NCI-H1105 treated with DMSO at 0.1 percent for 48 hours (cell line): ENCODE data around the gene ADD2.
"Not testable (repeated sequence)": the region's sequence is repeated elsewhere in the genome, so short reads cannot be mapped to it uniquely, and the experiment has no call there.

Experiments used
- DNase-seq: peaks from one replicate; lab custom pipeline; 2025; lab: John Stamatoyannopoulos, UW

Gene ADD2

DNA sequence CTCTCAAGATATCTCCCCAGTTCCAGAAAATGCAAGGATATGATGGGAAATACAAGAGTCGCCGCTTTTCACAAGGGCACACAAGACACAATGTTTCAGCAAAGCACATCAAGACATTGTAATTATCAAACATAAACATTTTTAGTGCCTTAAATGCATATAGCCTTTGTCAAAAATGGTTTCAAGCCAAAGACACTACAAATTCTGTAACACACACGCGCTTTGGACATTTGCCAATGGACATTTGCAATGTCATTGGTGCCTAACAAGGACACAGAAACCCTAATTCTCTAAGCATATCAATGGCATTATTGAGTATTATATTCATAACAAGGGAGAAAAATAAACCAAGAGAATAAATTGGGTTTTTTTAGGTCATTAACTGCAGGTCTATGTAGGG lies 16.1 kb downstream of the ADD2 start:
- DNase-seq, result no peak

DNA sequence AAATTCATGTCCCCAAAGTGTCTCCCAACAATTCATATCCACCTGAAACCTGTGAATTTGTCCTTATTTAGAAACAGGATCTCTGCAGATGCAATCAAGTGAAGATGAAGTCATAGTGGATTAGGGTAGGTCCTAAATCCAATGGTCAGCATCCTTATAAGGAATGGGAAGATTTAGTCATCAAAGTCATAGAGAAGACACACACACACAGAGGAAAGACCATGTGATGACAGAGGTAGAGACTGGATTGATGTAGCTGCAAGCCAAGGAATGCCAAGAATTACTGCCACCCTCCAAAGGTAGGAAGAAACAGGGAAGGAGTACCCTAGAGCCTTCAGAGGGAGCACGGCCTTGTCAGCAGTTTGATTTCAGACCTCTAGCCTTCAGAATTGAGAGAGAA lies 17.7 kb downstream of the ADD2 start:
- DNase-seq, result no peak

DNA sequence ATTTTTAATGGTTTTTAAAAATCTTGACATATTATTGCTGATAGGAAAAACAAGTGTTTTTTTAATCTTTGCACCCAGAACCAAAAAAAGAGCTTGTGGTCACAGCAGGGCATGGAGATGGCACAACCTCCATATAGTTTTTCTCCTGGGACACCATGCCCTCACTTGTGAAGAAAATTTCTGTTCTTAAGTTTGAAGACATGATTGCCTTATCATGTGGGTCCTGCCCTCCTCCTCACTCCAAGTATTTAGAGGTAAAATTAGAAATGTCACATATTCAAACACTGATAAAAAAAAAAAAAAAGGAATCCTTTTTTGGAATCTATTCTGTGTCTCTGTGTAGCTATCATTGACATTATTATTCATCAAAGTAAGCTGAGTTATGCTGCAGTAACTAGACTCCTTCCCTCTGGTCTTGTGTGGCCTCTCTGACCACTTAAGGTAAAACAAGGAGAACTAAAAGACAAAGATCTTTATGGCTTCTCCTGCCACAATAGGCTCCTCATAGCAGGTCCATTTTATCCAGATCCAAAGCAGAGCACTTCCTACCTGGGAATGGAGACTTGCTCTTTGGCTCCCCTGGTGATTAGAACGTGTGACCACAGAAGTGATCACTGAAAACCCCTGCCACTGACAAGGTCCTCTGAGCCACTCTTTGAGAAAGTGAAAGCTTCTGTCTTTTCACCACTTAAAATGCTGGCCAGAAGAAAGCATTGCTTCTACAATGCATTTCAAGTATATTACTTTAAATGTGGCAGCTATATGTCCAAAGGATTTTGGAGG lies 19.8 kb downstream of the ADD2 start:
- DNase-seq, result no peak

DNA sequence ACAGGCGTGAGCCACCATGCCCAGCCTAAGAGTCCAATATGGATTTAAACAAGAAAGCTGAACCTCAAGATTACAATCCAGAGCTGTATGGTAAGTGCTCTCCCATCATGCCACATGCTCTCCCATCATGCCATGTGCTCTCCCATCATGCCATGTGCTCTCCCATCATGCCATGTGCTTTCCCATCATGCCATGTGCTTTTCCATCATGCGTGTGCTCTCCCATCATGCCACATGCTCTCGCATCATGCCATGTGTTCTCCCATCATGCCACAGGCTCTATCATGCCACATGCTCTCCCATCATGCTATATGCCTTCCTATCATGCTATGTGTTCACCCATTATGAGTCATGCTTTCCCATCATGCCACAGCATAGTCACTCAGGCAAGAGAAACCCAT lies 20.7 kb downstream of the ADD2 start:
- no peak for DNase-seq

DNA sequence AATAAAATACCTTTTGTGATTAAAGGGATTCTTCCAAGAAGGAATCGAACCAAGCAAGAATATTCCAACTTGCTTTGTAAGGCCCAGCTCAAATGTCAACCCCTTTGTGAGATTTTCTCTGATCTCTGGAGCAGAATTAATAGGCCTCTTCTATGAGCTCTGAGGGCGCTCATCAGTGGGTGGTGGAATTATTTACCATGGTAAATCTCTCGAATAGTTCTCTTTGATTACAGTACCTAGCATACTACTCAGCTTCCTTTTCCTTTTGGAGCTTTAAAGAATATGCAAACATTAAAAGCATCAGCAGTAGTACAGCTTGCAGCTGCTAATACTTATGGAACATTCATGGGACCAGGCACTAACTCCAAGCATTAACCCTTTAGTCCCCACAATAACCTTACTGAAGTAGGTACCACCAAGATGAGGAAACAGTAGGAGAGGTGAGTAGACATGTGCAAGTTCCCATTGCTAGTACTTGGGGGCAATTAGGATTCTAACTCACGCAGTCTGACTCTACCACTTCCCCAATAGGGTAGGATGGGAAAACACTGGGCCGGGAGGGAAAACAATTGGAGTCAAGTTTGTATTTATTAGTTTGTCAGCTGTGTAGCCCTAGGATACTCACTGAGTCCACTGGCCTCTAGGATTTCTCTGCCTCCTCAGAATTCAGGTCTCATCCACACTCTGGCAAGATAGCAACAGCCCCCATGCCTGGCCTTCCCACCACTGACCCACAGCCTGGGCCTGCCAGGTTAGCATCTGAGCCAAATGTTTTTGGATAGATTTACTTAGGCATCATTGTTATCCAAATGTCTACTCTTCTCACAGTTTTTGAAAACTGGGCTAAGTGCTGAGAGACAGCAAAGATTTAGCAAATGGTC lies 21.7 kb downstream of the ADD2 start:
- DNase-seq, result no peak

DNA sequence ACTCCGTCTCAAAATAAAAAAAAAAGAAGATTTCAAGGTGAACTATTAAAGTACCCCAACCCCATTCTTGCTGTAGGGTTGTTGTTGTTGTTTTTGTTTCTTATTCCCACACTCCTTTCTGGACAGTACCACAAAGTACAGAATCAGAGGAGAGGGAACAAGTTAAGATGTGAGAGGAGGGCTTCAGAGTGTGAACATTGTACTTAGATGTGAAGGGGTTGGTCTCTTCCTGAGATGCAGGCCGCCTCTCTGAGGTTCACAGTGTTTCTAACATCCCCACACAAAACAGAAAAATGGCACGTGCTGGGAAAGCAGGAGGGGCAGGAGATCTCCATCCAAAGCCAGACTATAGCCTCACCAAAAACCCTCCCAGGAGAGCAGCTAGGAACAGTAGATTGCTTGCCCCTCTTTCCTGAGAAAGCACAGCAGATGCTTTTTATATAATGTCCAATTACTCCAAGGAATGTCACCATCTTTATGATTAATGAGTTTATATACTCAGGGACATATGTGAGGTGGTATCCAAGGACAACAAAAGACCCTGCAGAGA lies 22.6 kb downstream of the ADD2 start:
- no peak for DNase-seq

DNA sequence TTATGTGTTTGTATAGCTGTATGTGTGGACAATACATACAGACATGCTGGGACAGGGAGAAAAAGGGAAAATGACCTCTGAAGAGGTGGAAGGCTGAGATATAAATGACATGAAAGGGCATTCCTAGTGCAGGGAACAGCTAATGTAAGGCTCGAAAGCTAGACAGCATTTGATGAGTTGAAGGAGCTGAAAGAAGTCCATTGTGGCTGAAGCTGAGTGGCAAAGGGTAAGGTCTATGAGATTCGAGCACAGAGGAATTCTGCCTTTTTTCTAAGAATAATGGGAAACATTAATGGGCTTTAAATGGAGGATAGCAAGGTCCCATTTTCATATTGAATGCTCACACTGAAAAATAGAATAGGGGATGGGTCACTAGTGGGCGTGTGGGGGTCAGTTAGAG lies 23.6 kb downstream of the ADD2 start:
- DNase-seq, result no peak

DNA sequence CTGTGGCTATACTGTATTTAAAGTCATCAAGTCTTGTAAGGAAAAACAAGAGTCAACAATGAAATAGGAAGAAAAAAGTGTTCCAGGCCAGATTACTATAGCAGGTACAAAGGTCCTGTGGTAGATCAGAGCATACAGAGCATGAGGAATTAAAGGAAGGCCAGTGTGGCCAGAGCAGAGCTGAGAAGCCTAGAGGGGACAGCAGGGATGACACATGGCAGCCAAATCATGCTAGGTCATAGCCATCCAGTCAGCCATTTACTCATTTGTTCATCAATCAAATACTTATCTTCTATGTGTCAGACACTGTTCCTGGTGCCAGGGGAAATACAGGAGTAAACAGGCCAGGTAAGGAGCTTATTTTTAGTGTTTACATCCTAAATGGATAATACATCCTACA lies 24.3 kb downstream of the ADD2 start:
- DNase-seq, result no peak

DNA sequence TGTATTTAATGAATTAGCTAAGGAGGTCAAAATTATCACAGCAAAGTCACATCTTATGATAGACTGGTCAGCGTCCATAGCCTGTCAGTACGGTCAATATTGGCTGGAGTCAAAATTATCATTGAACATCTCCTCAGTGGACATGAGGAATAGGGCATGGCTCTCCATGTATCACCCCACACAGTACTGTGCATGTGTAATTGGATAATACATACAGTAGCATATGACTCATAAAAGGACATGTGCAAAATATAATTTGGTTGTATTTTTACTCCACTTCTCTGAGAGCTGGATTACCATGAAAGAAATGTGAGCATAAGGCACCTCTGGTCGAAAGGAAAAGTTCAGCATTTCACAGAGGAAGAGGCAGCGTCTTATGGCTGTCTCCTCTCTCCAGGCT lies 24.9 kb downstream of the ADD2 start:
- no peak for DNase-seq

DNA sequence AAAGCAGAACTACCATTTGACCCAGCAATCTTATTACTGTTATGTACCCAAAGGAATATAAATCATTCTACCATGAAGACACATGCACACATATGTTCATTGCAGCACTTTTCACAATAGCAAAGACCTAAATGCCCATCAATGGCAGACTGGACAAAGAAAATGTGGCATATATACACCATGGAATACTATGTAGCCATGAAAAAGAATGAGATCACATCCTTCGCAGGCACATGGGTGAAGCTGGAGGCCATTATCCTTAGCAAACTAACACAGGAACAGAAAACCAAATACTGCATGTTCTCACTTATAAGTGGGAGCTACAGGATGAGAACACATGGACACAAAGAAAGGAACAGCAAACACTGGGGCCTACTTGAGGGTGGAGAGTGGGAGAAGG lies 28.5 kb downstream of the ADD2 start:
- DNase-seq, result not testable (repeated sequence)

DNA sequence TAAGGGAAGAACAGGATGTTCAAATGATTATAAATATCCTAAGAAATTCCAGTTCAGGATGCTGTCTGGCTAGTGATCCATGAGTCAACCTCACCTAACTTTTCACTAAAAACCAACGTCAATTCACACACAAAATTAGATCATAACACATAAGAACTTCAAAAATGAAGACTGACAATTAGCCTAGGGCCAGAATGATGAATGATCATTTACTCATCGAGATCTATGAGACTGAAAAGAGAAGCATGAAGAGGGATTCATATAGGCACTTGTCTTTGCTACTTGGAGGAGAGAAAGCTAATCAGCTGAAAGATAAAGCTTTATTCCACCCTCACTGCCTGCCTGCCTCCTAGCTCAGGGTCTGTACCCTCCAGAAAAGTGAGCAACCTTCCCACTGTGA lies 29.8 kb downstream of the ADD2 start:
- DNase-seq, result no peak

DNA sequence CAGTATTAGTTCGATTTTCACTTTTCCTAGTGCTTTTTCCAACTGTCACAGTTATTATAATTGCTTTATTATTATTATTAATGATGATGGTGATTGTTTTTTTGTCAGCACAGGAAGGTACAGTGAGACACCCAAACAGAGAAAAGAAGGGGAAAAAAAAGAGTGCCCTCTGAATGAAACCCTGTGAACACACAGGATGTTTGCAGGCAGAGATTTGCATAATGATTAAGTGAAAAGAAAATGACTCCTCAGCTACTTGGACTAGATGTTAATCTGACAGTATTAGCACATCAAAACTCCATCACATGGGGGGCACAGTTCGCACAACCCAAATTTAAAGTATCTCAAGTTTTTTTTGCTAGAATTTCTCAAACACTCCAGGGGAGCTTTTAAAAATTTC lies 32.9 kb downstream of the ADD2 start:
- DNase-seq, result no peak

DNA sequence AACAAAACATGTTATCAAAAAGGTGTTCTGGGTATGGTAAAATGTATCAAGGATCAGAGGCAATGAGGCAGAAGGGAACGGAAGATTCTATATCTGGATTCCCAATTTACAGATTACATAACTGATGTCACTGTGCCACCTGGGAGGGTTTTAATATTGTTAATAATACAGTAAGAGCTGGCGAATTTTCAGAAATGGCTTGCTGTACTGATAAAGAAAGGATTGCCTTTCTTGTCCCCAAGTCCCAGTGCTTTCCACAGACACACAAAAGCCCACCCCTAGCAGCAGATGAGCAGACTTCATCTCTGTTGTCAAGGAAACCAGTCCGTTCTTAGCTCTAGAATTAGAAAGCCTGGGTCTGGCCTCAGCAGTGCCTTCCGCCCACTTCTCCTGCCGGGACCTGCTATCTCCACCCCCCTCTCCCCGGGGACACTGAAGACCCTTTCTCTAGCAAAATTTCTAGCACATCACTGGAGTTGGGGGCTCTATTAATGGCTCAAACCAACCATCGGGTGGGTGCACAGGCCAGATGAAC lies 34.3 kb downstream of the ADD2 start:
- DNase-seq, result no peak

DNA sequence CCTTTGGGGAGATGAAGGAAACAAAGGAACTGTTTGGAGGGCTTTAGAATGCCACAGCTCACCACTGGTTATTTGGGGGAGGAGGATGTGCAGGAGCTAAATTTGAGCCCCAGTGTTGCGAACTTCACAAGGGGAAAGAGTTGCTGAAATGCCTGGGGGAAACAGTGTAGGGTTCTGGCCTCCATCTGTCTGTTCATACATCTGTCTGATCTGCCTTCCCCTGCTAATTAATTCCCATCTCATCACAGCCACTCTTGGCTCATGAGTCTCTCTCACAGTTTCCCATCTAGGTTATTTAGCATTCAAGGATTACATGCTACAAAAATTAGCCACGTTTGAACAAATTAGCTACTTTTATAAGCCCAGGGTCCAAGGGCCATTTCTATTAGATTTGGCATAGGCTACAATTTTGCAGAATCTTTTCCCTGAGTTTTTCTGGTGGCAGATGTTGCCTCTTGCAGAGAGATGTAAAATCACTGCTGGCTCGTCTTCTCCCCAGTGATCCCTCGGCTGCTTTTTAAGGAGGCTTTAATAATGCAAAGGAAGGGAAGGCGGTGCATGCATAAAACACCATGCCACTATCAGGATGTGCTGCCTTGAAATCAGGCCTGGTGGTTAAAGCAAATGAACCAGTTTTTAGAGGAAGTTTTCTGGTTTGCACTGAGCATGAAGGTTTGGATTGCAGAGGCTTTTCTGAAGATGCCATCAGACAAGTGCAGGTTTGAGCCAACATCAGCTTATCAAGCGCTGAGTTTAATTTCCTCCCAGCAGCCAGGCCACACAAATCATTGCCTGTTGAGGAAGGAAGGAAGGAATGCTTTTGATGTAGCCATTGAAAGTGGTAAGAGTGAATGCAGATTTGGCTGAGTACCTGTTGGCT lies 35.0 kb downstream of the ADD2 start:
- no peak for DNase-seq

DNA sequence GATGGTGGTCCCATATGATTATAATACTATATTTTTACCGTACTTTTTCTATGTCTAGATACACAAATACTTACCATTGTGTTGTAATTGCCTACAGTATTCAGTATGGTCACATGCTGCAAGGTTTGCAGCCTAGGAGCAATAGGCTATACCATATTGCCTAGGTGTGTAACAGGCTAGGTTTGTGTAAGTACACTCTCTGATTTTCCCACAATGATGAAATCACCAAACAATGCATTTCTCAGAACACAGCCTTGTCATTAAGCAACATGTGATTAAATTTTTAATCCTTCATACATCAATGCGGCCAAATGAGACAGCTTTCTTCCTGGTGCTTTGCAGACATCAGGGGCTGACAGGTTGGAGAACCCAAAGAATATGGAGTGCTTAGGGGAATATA lies 37.3 kb downstream of the ADD2 start:
- DNase-seq, result no peak

DNA sequence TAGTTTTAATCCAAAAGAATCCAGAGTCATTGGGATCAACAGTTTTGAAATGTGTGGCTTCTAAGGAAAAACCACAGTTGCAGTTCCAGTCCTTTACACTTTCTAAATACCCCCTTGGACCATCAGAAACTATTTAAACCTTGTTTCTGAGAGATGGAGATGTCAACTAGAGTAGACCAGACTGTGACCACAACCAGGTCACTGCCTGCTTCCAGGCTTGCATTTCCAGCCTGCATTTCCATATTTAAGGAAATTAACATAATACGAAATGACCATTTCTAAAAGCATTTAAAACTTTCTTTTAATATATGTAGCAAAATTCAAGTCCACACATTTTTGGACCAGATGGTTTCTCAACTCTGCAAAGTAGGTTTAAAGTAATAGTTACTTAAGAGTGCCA lies 38.4 kb downstream of the ADD2 start:
- DNase-seq, result no peak

DNA sequence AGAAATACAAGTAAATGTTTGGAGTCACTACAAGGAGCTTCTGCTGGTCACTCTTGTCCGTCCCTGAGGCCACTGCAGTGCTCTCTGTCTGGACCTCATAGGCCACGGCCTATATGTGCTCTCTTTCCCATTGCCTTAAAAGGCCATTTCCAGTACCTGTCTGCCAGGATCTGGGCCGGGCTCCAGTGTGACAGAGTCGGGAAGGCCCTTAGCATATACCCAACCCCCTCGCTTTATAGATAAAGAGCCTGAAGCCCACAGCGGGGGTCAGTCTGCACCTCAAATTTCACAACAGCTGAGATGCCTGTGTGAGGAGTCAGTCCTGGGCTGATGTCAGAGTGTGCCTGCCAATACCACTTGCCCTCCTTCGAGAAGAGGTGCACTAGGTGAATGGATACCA lies 39.9 kb downstream of the ADD2 start:
- no peak for DNase-seq

DNA sequence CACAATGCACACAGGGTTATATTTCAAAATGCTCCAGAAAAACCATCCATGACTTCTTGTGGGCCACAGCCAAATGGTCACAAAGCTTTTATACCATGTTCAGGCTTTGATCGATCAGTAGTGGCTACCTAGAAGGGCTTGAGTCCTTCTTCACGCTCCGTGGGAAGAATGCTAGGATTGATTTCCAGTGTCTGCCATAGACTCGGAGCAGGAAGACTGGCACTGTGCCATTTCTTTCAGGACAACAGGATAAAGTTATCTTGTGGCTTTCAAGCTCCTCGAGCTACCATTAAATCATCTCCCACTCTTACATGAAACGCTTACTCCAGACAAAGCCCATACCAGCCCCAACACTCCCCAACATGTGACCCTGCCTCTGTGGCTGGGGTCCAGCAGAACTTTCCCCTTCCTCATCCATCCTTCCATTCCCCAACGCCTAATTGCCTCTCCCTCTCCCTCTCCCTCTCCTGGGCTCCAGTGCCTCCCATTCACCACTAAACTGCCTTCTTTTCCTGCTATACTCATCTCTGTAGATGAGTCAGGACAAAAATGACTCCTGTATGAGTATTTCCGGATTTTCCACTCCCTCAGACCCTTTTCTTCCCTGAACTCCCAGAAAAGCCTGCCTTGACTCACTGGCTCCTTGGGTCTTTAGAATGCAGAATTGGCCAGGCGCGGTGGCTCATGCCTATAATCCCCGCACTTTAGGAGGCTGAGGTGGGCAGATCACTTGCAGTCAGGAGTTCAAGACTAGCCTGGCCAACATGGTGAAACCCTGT lies 40.9 kb downstream of the ADD2 start:
- no peak for DNase-seq

DNA sequence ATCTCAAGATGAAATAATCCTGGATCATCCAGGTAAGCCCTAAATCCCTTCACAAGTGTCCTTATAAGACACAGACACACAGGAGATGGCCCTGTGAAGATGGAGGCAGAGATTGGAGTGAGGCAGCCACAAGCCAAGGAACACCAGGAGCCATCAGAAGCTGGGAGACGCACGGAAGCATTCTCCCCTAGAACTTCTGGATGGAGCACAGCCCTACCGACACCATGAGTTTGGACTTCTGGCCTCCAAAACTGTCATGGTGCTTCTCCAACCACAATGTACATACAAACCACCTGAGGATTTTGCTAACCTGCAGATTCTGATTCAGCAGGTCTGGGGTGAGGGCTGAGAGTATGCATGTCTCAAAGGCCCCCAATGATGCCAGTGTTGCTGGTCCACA lies 42.5 kb downstream of the ADD2 start:
- no peak for DNase-seq

DNA sequence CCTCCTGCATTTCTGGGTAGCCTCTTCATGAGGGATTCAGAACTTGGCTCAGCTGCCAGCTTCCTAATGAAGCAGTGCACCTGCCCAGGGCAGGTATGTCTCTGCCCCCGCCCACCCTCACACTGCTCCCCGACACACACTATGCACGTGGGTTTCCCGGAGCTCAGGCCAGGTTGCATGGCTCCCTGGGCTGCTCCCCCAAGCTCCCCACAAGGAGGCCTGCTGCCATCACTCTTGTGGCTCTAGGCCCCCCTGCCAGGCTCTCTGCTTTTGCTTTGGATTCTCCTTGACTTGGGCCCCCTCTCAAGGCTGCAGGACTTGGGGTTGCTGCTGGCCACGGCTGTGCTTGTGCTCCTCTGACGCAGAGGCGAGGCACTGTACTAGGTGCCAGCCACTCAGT lies 43.6 kb downstream of the ADD2 start:
- no peak for DNase-seq

DNA sequence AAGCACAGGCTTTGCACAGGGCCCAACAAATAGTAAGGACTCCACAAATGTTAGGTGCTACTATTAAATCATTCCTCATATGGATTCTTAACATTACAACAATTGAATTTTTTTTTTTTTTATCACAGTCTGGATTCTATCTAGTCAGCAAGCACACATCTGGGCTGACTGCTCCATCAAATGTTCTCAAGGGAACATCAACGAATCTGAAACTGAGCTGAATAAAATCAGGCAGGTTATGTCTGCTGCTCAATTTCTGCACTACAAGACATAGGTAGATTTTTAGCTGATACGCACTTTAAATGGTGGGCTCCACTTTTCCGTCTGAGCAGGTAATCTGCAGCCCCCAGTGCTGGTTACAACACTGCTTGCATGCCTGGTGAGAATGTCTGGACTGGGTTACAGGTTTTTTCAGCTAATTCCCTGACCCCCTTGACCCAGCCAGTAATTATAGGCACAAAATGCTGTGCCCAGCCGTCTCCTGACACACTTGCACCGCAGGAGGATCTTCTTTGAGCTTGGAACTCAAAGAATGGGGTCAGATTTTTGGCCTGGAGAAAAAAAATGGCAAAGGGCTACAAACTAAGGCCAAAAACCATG lies 44.6 kb downstream of the ADD2 start:
- DNase-seq, result no peak
